NCI-H2029 treated with DMSO at 0.1 percent for 48 hours (cell line): ENCODE results near the gene MACROD2.

Experiments used
- DNase-seq: peaks from one replicate; lab custom pipeline; 2025; lab: John Stamatoyannopoulos, UW

The MACROD2 gene

GRCh38 chr20:15632680-15633079 lies 1637.4 kb downstream of the MACROD2 start:
- no peak for DNase-seq

- no peak for DNase-seq
These were observed 1638.8 kb downstream of the MACROD2 start for GRCh38 chr20:15634102-15634501.

GRCh38 chr20:15637546-15637945 lies 1642.2 kb downstream of the MACROD2 start:
- DNase-seq = no peak

GRCh38 chr20:15637950-15638754 lies 1642.8 kb downstream of the MACROD2 start:
- DNase-seq = peak; percentile 3

GRCh38 chr20:15638816-15639215 lies 1643.5 kb downstream of the MACROD2 start:
- DNase-seq = no peak

GRCh38 chr20:15639839-15640238 lies 1644.5 kb downstream of the MACROD2 start:
- no peak for DNase-seq

GRCh38 chr20:15642109-15642508 lies 1646.8 kb downstream of the MACROD2 start:
- no peak for DNase-seq

GRCh38 chr20:15642676-15643075 lies 1647.4 kb downstream of the MACROD2 start:
- DNase-seq = no peak

- DNase-seq = no peak
These were observed 1648.4 kb downstream of the MACROD2 start for GRCh38 chr20:15643713-15644112.

- no peak for DNase-seq
These were observed 1650.5 kb downstream of the MACROD2 start for GRCh38 chr20:15645816-15646215.

- no peak for DNase-seq
These were observed 1658.3 kb downstream of the MACROD2 start for GRCh38 chr20:15653396-15654207.

- DNase-seq = peak; percentile 57
These were observed 1658.9 kb downstream of the MACROD2 start for GRCh38 chr20:15654208-15654649.

- DNase-seq = no peak
These were observed 1660.1 kb downstream of the MACROD2 start for GRCh38 chr20:15655295-15655874.

GRCh38 chr20:15656124-15656523 lies 1660.8 kb downstream of the MACROD2 start:
- no peak for DNase-seq

- DNase-seq = no peak
These were observed 1663.0 kb downstream of the MACROD2 start for GRCh38 chr20:15658295-15658694.

GRCh38 chr20:15673206-15673605 lies 1677.9 kb downstream of the MACROD2 start:
- DNase-seq = no peak

GRCh38 chr20:15674253-15675060 lies 1679.1 kb downstream of the MACROD2 start:
- DNase-seq = no peak

GRCh38 chr20:15675061-15675514 lies 1679.8 kb downstream of the MACROD2 start:
- no peak for DNase-seq

- no peak for DNase-seq
These were observed 1680.6 kb downstream of the MACROD2 start for GRCh38 chr20:15675813-15676484.

- no peak for DNase-seq
These were observed 1681.5 kb downstream of the MACROD2 start for GRCh38 chr20:15676815-15677214.

- no peak for DNase-seq
These were observed 1687.4 kb downstream of the MACROD2 start for GRCh38 chr20:15682690-15683089.
